ENCODE measurements around the gene ASAP2. TPM values are rescaled to one million over a fixed set of nuclear protein-coding genes. Genes with fewer than 3 reads are reported as not detected.

Gene ASAP2
- total RNA-seq, 1 experiment from 2014 or later, result 12.6 TPM

- Histone ChIP-seq H2AK5ac (ENCODE audit: insufficient read length, low read length) (no peak overlapping the region), H3K4me2 (ENCODE audit: insufficient read depth, insufficient read length, low read length) (no peak overlapping the region), H3K27ac (ENCODE audit: insufficient read length, low read depth, low read length) (no peak overlapping the region), H3K14ac (ENCODE audit: insufficient read depth, low read length) (no peak overlapping the region), H3K23me2 (ENCODE audit: insufficient read length, low read depth, low read length, poor library complexity, severe bottlenecking) (no peaks in the 10 kb centered on the region), H2AFZ (ENCODE audit: low read length) (no peak overlapping the region), H4K91ac (ENCODE audit: insufficient read length, low read depth, low read length) (no peak overlapping the region), H3K4ac (ENCODE audit: low read depth, low read length) (no peak overlapping the region), H2BK15ac (ENCODE audit: low read depth, low read length) (no peak overlapping the region), H2BK12ac (ENCODE audit: insufficient read length, low read depth, low read length) (no peak overlapping the region), H3K9me3 (ENCODE audit: control insufficient read depth, low read depth, low read length) (no peaks in the 10 kb centered on the region), H3K4me1 (ENCODE audit: insufficient read depth, low read length) (0 out of 2 replicates have a peak, but pooled peaks cover 3% of the 10 kb centered on the region), H2BK20ac (ENCODE audit: low read depth, low read length, poor library complexity, severe bottlenecking) (no peak overlapping the region), H3K27me3 (ENCODE audit: insufficient read depth, low read length) (no peaks in the 10 kb centered on the region), H4K20me1 (ENCODE audit: control insufficient read depth, insufficient read depth, insufficient read length) (no peaks in the 10 kb centered on the region), H3T11ph (ENCODE audit: low read length) (no peak overlapping the region), H4K8ac (replicated peaks; ENCODE audit: insufficient read length, low read depth, low read length) (no peak overlapping the region), H2BK120ac (ENCODE audit: low read depth, low read length, poor library complexity, severe bottlenecking) (no peak overlapping the region), H3K56ac (ENCODE audit: insufficient read length, low read depth, low read length) (no peak overlapping the region), H3K23ac (ENCODE audit: insufficient read length, low read depth, low read length) (no peak overlapping the region), H3K9ac (ENCODE audit: extremely low read depth, insufficient read length, low read length) (no peak overlapping the region), H2BK5ac (ENCODE audit: insufficient read length, low read length) (no peak overlapping the region), H3K79me2 (ENCODE audit: insufficient read depth, low read length) (no peaks in the 10 kb centered on the region), H3K79me1 (ENCODE audit: insufficient read depth, low read depth, low read length, poor library complexity, severe bottlenecking) (no peaks in the 10 kb centered on the region), H3K18ac (ENCODE audit: insufficient read length, low read depth, low read length) (no peak overlapping the region), H4K5ac (ENCODE audit: insufficient read length, low read depth, low read length) (no peak overlapping the region)
- no peak overlapping the region for H3K27ac Mint-ChIP-seq
- H3K4me1 Mint-ChIP-seq, result peaks cover 3 to 10% of the 10 kb centered on the region in 2 experiments
- H3K4me3 Mint-ChIP-seq, result no peak overlapping the region
- H3K36me3 Mint-ChIP-seq (ENCODE audit: insufficient read depth in 1 of 3, low read depth in 3 of 3), result peaks cover 0 to 7% (median 3%) of the 10 kb centered on the region in 3 experiments; a peak in 5 of 7 replicates
- whole genome bisulfite sequencing (ENCODE audit: extremely low coverage, insufficient read length, low lambda C conversion rate), result no CpG with 5 or more reads among the region's 7 CpGs
- H3K9me3 Mint-ChIP-seq, result no peaks in the 10 kb centered on the region
- H3K27me3 Mint-ChIP-seq (ENCODE audit: low read depth), result no peaks in the 10 kb centered on the region
- TF ChIP-seq, protein P1, sequence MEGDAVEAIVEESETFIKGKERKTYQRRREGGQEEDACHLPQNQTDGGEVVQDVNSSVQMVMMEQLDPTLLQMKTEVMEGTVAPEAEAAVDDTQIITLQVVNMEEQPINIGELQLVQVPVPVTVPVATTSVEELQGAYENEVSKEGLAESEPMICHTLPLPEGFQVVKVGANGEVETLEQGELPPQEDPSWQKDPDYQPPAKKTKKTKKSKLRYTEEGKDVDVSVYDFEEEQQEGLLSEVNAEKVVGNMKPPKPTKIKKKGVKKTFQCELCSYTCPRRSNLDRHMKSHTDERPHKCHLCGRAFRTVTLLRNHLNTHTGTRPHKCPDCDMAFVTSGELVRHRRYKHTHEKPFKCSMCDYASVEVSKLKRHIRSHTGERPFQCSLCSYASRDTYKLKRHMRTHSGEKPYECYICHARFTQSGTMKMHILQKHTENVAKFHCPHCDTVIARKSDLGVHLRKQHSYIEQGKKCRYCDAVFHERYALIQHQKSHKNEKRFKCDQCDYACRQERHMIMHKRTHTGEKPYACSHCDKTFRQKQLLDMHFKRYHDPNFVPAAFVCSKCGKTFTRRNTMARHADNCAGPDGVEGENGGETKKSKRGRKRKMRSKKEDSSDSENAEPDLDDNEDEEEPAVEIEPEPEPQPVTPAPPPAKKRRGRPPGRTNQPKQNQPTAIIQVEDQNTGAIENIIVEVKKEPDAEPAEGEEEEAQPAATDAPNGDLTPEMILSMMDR (conservative IDR thresholded peaks at IDR 0.05), result no peak
- DNase-seq, result no peak
Observed at GRCh38 chr2:9331704-9332103, 125.1 kb downstream of the ASAP2 start.

Data from H9 (cell line).